Osteoblast (primary cell): ENCODE measurements around the gene ZBTB9. TPM values are rescaled to one million over a fixed set of nuclear protein-coding genes. Genes with fewer than 3 reads are reported as not detected.
"Not testable (repeated sequence)": the region's sequence is repeated elsewhere in the genome, so short reads cannot be mapped to it uniquely, and the experiment has no call there.

ENCODE experiments used
- DNase-seq: peaks from one replicate; pipeline ENCODE4 v3.0.0; 2011; ENCODE audit warnings: low spot score, mixed read lengths; ENCODE audit not compliant: insufficient read length; ENCODE audit errors: missing footprints
- H2AFZ ChIP-seq: 2 replicates; pipeline ENCODE4 v1.6.0; 2011; ENCODE audit warnings: mild to moderate bottlenecking, low read length
- H3K27ac ChIP-seq: 2 replicates; pipeline ENCODE4 v1.5.1; 2011; ENCODE audit warnings: mild to moderate bottlenecking, low read depth, low read length, moderate library complexity
- H3K27me3 ChIP-seq: 2 replicates; pipeline ENCODE4 v1.6.0; 2012; ENCODE audit warnings: mild to moderate bottlenecking, control low read depth, inconsistent platforms, low read length, moderate library complexity; ENCODE audit not compliant: insufficient read depth
- H3K36me3 ChIP-seq: 2 replicates; pipeline ENCODE4 v1.5.1; 2011; ENCODE audit warnings: mild to moderate bottlenecking, low read length, control low read depth, moderate library complexity; ENCODE audit not compliant: insufficient read depth
- H3K4me1 ChIP-seq: 2 replicates; pipeline ENCODE4 v1.5.1; 2011; ENCODE audit warnings: mild to moderate bottlenecking, low read length, control low read depth, moderate library complexity; ENCODE audit not compliant: insufficient read depth
- H3K4me2 ChIP-seq: 2 replicates; pipeline ENCODE4 v1.6.0; 2011; ENCODE audit warnings: mild to moderate bottlenecking, low read length; ENCODE audit not compliant: insufficient read depth
- H3K4me3 ChIP-seq: fragments of 200-600 bp; sonication (generic); 3 replicates; pipeline ENCODE4 v1.5.1; 2012; ENCODE audit warnings: mild to moderate bottlenecking, low read length, inconsistent platforms; ENCODE audit not compliant: insufficient read depth
- H3K79me2 ChIP-seq: 2 replicates; pipeline ENCODE4 v1.6.0; 2012; ENCODE audit warnings: mild to moderate bottlenecking, low read length, control low read depth, inconsistent platforms; ENCODE audit not compliant: insufficient read depth
- H3K9me3 ChIP-seq: 2 replicates; pipeline ENCODE4 v1.5.1; 2011; ENCODE audit warnings: low read depth, low read length, control low read depth
- H4K20me1 ChIP-seq: 2 replicates; pipeline ENCODE4 v1.6.0; 2012; ENCODE audit warnings: mild to moderate bottlenecking, low read length, control low read depth; ENCODE audit not compliant: insufficient read depth
- CTCF ChIP-seq: IDR thresholded peaks from 2 replicates; pipeline ENCODE4 v1.5.1; 2011; ENCODE audit warnings: mild to moderate bottlenecking, low read depth, low read length, moderate library complexity; ENCODE audit errors: extremely low read depth
- total RNA-seq: library from RNA; depleted of rRNA; stranded (reverse); fragments of >200 nt; gene quantifications from 2 replicates; pipeline ENCODE4 v1.2.3, GENCODE V29; 2012

The ZBTB9 gene
- total RNA-seq, 1 donor = 4.7 TPM

- H3K79me2 ChIP-seq = no peaks in the 10 kb centered on the region
- H3K9me3 ChIP-seq = no peaks in the 10 kb centered on the region
- no peak for DNase-seq
- H4K20me1 ChIP-seq = no peaks in the 10 kb centered on the region
- TF ChIP-seq CTCF = no peak
- no peak overlapping the region for H2AFZ ChIP-seq
- no peak overlapping the region for H3K27ac ChIP-seq
- no peak overlapping the region for H3K4me3 ChIP-seq
- H3K4me1 ChIP-seq = no peaks in the 10 kb centered on the region
- no peaks in the 10 kb centered on the region for H3K36me3 ChIP-seq
- H3K4me2 ChIP-seq = no peak overlapping the region
- H3K27me3 ChIP-seq = peaks cover 6% of the 10 kb centered on the region
Measured at GRCh38 chr6:33483678-33484077, 29.3 kb downstream of the ZBTB9 start.

GRCh38 chr6:33484673-33485262 is 30.4 kb downstream of the ZBTB9 start:
- not testable (repeated sequence) for H3K4me1 ChIP-seq, H3K27ac ChIP-seq, H3K4me2 ChIP-seq, H3K27me3 ChIP-seq, H3K4me3 ChIP-seq, DNase-seq, H4K20me1 ChIP-seq, H2AFZ ChIP-seq, H3K36me3 ChIP-seq, H3K79me2 ChIP-seq, H3K9me3 ChIP-seq

GRCh38 chr6:33485680-33486079 is 31.3 kb downstream of the ZBTB9 start:
- not testable (repeated sequence) for H3K79me2 ChIP-seq, H3K4me1 ChIP-seq, H4K20me1 ChIP-seq, DNase-seq, H2AFZ ChIP-seq, H3K4me2 ChIP-seq, H3K4me3 ChIP-seq, H3K27ac ChIP-seq, H3K9me3 ChIP-seq, H3K36me3 ChIP-seq
- peaks cover 10% of the 10 kb centered on the region for H3K27me3 ChIP-seq

- Histone ChIP-seq H3K4me2 (no peak overlapping the region), H3K27me3 (peaks cover 12% of the 10 kb centered on the region), H2AFZ (no peak overlapping the region), H3K9me3 (no peaks in the 10 kb centered on the region), H3K27ac (no peak overlapping the region), H3K4me3 (no peak overlapping the region), H3K36me3 (no peaks in the 10 kb centered on the region), H4K20me1 (no peaks in the 10 kb centered on the region), H3K79me2 (no peaks in the 10 kb centered on the region), H3K4me1 (no peaks in the 10 kb centered on the region)
- no peak for DNase-seq
- TF ChIP-seq CTCF = no peak
Measured at GRCh38 chr6:33488339-33488738, 34.0 kb downstream of the ZBTB9 start.

- Histone ChIP-seq H3K36me3 (no peaks in the 10 kb centered on the region), H4K20me1 (no peaks in the 10 kb centered on the region), H3K9me3 (no peaks in the 10 kb centered on the region), H3K27me3 (peaks cover 12% of the 10 kb centered on the region), H3K4me3 (no peak overlapping the region), H3K4me2 (no peak overlapping the region), H2AFZ (no peak overlapping the region), H3K27ac (no peak overlapping the region), H3K4me1 (no peaks in the 10 kb centered on the region), H3K79me2 (no peaks in the 10 kb centered on the region)
- no peak for TF ChIP-seq CTCF
- no peak for DNase-seq
Measured at GRCh38 chr6:33490198-33490597, 35.8 kb downstream of the ZBTB9 start.
